WTC11 (cell line): ENCODE measurements around the gene GRB10. TPM values are rescaled to one million over a fixed set of nuclear protein-coding genes. Genes with fewer than 3 reads are reported as not detected.

ENCODE experiments used
- ATAC-seq: fragments of 200-7000 bp; cut with Tn5 transposase; 2 replicates; pipeline ENCODE4 v1.10.0; 2021; ENCODE audit warnings: mild to moderate bottlenecking, moderate library complexity
- CTCF ChIA-PET: fragments of 300-600 bp; sonication (Branson Sonifier 250); formaldehyde crosslinking; loops from one replicate; lab custom pipeline; 2021; ENCODE audit warnings: antibody characterized with exemption; lab: Charles Lee
- POLR2A ChIA-PET: fragments of 350-600 bp; sonication (Branson Sonifier 250); formaldehyde crosslinking; loops from one replicate; lab custom pipeline; 2021; ENCODE audit warnings: antibody characterized with exemption; lab: Charles Lee
- DNase-seq: peaks from one replicate; pipeline ENCODE4 v3.0.0; 2021; ENCODE audit warnings: low spot score
- H3K27ac Mint-ChIP-seq: 2 replicates; pipeline ENCODE4 v1.8.0; 2021; ENCODE audit warnings: mixed read lengths
- H3K27me3 Mint-ChIP-seq: 2 replicates; pipeline ENCODE4 v1.8.0; 2021; ENCODE audit warnings: low read depth, mild to moderate bottlenecking, moderate library complexity, mixed read lengths
- H3K36me3 Mint-ChIP-seq: 2 replicates; pipeline ENCODE4 v1.8.0; 2021; ENCODE audit warnings: mixed read lengths
- H3K4me1 Mint-ChIP-seq: 2 replicates; pipeline ENCODE4 v1.8.0; 2022; ENCODE audit warnings: mixed read lengths
- H3K4me3 Mint-ChIP-seq: 2 replicates; pipeline ENCODE4 v1.8.0; 2021; ENCODE audit warnings: mild to moderate bottlenecking, moderate library complexity, mixed read lengths
- H3K9me3 Mint-ChIP-seq: 2 replicates; pipeline ENCODE4 v1.8.0; 2021; ENCODE audit warnings: mixed read lengths
- ATF1 ChIP-seq: sonication (generic); formaldehyde crosslinking; IDR thresholded peaks from 2 replicates; pipeline ENCODE4 v1.8.1; 2023; ENCODE audit warnings: mild to moderate bottlenecking, moderate library complexity, missing genetic modification reagents
- CREM ChIP-seq: sonication (generic); formaldehyde crosslinking; IDR thresholded peaks from 2 replicates; pipeline ENCODE4 v1.8.1; 2022; ENCODE audit warnings: mild to moderate bottlenecking, missing genetic modification reagents, moderate library complexity
- ESRRA ChIP-seq: sonication (generic); formaldehyde crosslinking; IDR thresholded peaks from 2 replicates; pipeline ENCODE4 v1.8.1; 2022; ENCODE audit warnings: mild to moderate bottlenecking, missing genetic modification reagents, borderline replicate concordance
- FOXP1 ChIP-seq: sonication (generic); formaldehyde crosslinking; IDR thresholded peaks from 2 replicates; pipeline ENCODE4 v1.8.0; 2022; ENCODE audit warnings: missing genetic modification reagents, mild to moderate bottlenecking, moderate library complexity, borderline replicate concordance
- MYBL2 ChIP-seq: sonication (generic); formaldehyde crosslinking; IDR thresholded peaks from 2 replicates; pipeline ENCODE4 v1.8.1; 2023; ENCODE audit warnings: mild to moderate bottlenecking, moderate library complexity, missing genetic modification reagents
- RELA ChIP-seq: sonication (generic); formaldehyde crosslinking; IDR thresholded peaks from 2 replicates; pipeline ENCODE4 v1.8.1; 2022; ENCODE audit warnings: missing genetic modification reagents, mild to moderate bottlenecking, borderline replicate concordance
- SMAD3 ChIP-seq: sonication (generic); formaldehyde crosslinking; IDR thresholded peaks from 2 replicates; pipeline ENCODE4 v1.8.0; 2022; ENCODE audit warnings: missing genetic modification reagents, mild to moderate bottlenecking, borderline replicate concordance
- SP1 ChIP-seq: sonication (generic); formaldehyde crosslinking; conservative IDR thresholded peaks from 2 replicates; pipeline ENCODE4 v1.8.1; 2022; ENCODE audit warnings: missing genetic modification reagents
- TEAD1 ChIP-seq: sonication (generic); formaldehyde crosslinking; IDR thresholded peaks from 2 replicates; pipeline ENCODE4 v1.8.0; 2022; ENCODE audit warnings: mild to moderate bottlenecking, missing genetic modification reagents
- ZBTB21 ChIP-seq: sonication (generic); formaldehyde crosslinking; IDR thresholded peaks from 2 replicates; pipeline ENCODE4 v1.8.1; 2023; ENCODE audit warnings: mild to moderate bottlenecking, missing genetic modification reagents, borderline replicate concordance
- ZNF317 ChIP-seq: sonication (generic); formaldehyde crosslinking; IDR thresholded peaks from 2 replicates; pipeline ENCODE4 v1.8.1; 2023; ENCODE audit warnings: low read depth, mild to moderate bottlenecking, moderate library complexity, missing genetic modification reagents, borderline replicate concordance
- ZNF396 ChIP-seq: fragments of 250-450 bp; sonication (Bioruptor Pico); IDR thresholded peaks from 2 replicates; pipeline ENCODE4 v1.8.0; 2021; ENCODE audit warnings: mild to moderate bottlenecking, moderate library complexity, borderline replicate concordance
- ZNF416 ChIP-seq: fragments of 250-450 bp; sonication (Bioruptor Pico); IDR thresholded peaks from 2 replicates; pipeline ENCODE4 v1.9.0; 2021; ENCODE audit warnings: mild to moderate bottlenecking, inconsistent platforms
- total RNA-seq: library from RNA; stranded (reverse); gene quantifications from 3 replicates; pipeline ENCODE4 v1.2.3, GENCODE V29; 2021
- TF ChIP-seq, protein P1 (sequence below): sonication (generic); formaldehyde crosslinking; IDR thresholded peaks from 2 replicates; pipeline ENCODE4 v1.8.0; 2022; ENCODE audit warnings: mild to moderate bottlenecking, missing genetic modification reagents
- TF ChIP-seq, protein P2 (sequence below): sonication (generic); formaldehyde crosslinking; IDR thresholded peaks from 2 replicates; pipeline ENCODE4 v1.8.0; 2022; ENCODE audit warnings: mild to moderate bottlenecking, missing genetic modification reagents
- TF ChIP-seq, protein P3 (sequence below): fragments of 250-450 bp; sonication (Bioruptor Pico); IDR thresholded peaks from 2 replicates; pipeline ENCODE4 v1.8.0; 2021; ENCODE audit warnings: mild to moderate bottlenecking
- TF ChIP-seq, protein P4 (sequence below): fragments of 250-450 bp; sonication (Bioruptor Pico); IDR thresholded peaks from 2 replicates; pipeline ENCODE4 v1.9.0; 2021; ENCODE audit warnings: mild to moderate bottlenecking, borderline replicate concordance
- TF ChIP-seq, protein P5 (sequence below): fragments of 250-450 bp; sonication (Bioruptor Pico); IDR thresholded peaks from 2 replicates; pipeline ENCODE4 v2.1.2; 2022; ENCODE audit warnings: mild to moderate bottlenecking, moderate library complexity

The GRB10 gene
- total RNA-seq, 1 experiment from 2014 or later = 103 TPM

DNA sequence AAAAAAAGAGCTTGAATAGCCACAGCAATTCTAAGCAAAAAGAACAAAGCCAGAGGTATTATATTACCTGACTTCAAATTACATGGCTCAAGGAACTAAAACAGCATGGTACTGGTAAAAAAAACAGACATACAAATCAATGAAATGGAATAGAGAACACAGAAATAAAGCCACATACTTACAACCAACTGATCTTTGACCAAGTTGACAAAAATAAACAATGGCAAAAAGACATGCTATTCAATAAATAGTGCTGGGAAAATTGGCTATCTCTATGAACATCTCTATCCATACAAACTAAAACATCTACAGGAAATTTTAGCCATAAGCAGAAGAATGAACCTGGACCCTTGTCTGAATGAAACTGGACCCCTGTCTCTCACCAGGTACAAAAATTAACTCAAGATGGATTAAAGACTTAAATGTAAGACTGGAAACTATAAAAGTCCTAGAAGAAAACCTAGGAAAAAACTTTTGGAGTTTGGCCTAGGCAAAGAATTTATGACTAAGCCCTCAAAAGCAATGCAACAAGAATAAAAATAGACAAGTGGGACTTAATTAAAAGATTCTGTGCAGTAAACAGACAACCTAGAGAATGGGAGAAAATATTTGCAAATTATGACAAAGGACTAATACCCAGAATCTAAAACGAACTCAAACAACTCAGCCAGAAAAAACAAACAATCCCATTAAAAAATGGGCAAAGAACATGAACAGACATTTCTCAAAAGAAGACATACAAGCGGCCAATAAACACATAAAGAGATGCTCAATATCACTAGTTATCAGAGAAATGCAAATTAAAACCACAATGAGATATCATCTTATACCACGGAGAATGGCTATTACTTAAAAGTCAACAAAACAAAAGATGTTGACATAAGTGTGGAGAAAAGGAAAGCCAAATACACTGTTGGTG lies 144.7 kb downstream of the GRB10 start:
- TF ChIP-seq ATF1 (no peak), ZNF317 (CRISPR knock-in tag) (no peak), ZBTB21 (CRISPR knock-in tag) (no peak), ESRRA (CRISPR knock-in tag) (no peak)
- TF ChIP-seq, protein P1, sequence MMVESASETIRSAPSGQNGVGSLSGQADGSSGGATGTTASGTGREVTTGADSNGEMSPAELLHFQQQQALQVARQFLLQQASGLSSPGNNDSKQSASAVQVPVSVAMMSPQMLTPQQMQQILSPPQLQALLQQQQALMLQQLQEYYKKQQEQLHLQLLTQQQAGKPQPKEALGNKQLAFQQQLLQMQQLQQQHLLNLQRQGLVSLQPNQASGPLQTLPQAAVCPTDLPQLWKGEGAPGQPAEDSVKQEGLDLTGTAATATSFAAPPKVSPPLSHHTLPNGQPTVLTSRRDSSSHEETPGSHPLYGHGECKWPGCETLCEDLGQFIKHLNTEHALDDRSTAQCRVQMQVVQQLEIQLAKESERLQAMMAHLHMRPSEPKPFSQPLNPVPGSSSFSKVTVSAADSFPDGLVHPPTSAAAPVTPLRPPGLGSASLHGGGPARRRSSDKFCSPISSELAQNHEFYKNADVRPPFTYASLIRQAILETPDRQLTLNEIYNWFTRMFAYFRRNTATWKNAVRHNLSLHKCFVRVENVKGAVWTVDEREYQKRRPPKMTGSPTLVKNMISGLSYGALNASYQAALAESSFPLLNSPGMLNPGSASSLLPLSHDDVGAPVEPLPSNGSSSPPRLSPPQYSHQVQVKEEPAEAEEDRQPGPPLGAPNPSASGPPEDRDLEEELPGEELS (CRISPR knock-in tag) = no peak
- TF ChIP-seq, protein P2, sequence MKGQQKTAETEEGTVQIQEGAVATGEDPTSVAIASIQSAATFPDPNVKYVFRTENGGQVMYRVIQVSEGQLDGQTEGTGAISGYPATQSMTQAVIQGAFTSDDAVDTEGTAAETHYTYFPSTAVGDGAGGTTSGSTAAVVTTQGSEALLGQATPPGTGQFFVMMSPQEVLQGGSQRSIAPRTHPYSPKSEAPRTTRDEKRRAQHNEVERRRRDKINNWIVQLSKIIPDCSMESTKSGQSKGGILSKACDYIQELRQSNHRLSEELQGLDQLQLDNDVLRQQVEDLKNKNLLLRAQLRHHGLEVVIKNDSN = no peak
- H3K4me3 Mint-ChIP-seq = no peak overlapping the region
- H3K9me3 Mint-ChIP-seq = peaks cover 35% of the 10 kb centered on the region
- H3K4me1 Mint-ChIP-seq = peaks cover 25% of the 10 kb centered on the region
- ChIA-PET CTCF (no interaction called here), POLR2A (no interaction called here)
- no peak for DNase-seq
- ATAC-seq = no peak
- H3K27ac Mint-ChIP-seq = no peak overlapping the region
- no peaks in the 10 kb centered on the region for H3K27me3 Mint-ChIP-seq
- peaks cover 31% of the 10 kb centered on the region for H3K36me3 Mint-ChIP-seq

DNA sequence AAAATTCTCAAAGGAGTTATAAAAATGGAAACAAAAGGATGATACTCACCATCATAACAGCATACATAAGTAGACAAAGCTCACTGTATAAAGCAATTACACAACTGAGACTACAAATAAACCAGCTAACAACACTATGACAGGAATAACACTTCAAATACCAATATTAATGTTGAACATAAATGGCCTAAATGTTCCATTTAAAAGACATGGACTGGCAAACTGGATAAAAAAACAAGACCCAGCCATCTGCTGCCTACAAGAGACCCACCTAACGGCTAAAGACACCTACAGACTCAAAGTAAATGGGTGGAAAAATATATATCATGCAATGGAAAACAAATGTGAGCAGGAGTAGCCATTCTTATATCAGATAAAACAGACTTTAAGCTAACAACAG lies 148.3 kb downstream of the GRB10 start:
- H3K27me3 Mint-ChIP-seq = no peaks in the 10 kb centered on the region

More for the DNA sequence above, 148.3 kb downstream of the GRB10 start:
- DNase-seq (no peak), ATAC-seq (no peak)
- Mint-ChIP-seq H3K9me3 (peaks cover 36% of the 10 kb centered on the region), H3K27ac (no peak overlapping the region), H3K36me3 (peaks cover 27% of the 10 kb centered on the region), H3K4me1 (peaks cover 36% of the 10 kb centered on the region), H3K4me3 (no peak overlapping the region)
- CTCF ChIA-PET = interaction anchor here (1.1 kb wide), 1 partner anchor 38 kb away, joined by 3 read pairs; no protein-coding TSS in a partner anchor
- TF ChIP-seq CREM (CRISPR knock-in tag) = no peak
- TF ChIP-seq, protein P3, sequence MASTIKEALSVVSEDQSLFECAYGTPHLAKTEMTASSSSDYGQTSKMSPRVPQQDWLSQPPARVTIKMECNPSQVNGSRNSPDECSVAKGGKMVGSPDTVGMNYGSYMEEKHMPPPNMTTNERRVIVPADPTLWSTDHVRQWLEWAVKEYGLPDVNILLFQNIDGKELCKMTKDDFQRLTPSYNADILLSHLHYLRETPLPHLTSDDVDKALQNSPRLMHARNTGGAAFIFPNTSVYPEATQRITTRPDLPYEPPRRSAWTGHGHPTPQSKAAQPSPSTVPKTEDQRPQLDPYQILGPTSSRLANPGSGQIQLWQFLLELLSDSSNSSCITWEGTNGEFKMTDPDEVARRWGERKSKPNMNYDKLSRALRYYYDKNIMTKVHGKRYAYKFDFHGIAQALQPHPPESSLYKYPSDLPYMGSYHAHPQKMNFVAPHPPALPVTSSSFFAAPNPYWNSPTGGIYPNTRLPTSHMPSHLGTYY (CRISPR knock-in tag) = no peak
- TF ChIP-seq SMAD3 = no peak
- TF ChIP-seq, protein P4, sequence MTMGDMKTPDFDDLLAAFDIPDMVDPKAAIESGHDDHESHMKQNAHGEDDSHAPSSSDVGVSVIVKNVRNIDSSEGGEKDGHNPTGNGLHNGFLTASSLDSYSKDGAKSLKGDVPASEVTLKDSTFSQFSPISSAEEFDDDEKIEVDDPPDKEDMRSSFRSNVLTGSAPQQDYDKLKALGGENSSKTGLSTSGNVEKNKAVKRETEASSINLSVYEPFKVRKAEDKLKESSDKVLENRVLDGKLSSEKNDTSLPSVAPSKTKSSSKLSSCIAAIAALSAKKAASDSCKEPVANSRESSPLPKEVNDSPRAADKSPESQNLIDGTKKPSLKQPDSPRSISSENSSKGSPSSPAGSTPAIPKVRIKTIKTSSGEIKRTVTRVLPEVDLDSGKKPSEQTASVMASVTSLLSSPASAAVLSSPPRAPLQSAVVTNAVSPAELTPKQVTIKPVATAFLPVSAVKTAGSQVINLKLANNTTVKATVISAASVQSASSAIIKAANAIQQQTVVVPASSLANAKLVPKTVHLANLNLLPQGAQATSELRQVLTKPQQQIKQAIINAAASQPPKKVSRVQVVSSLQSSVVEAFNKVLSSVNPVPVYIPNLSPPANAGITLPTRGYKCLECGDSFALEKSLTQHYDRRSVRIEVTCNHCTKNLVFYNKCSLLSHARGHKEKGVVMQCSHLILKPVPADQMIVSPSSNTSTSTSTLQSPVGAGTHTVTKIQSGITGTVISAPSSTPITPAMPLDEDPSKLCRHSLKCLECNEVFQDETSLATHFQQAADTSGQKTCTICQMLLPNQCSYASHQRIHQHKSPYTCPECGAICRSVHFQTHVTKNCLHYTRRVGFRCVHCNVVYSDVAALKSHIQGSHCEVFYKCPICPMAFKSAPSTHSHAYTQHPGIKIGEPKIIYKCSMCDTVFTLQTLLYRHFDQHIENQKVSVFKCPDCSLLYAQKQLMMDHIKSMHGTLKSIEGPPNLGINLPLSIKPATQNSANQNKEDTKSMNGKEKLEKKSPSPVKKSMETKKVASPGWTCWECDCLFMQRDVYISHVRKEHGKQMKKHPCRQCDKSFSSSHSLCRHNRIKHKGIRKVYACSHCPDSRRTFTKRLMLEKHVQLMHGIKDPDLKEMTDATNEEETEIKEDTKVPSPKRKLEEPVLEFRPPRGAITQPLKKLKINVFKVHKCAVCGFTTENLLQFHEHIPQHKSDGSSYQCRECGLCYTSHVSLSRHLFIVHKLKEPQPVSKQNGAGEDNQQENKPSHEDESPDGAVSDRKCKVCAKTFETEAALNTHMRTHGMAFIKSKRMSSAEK (CRISPR knock-in tag) = no peak
- TF ChIP-seq TEAD1 (CRISPR knock-in tag) = no peak
- TF ChIP-seq ZNF396 (CRISPR knock-in tag) = no peak
- no peak for TF ChIP-seq MYBL2 (CRISPR knock-in tag)
- TF ChIP-seq ZNF416 (CRISPR knock-in tag) = no peak
- no peak for TF ChIP-seq FOXP1
- TF ChIP-seq, protein P5, sequence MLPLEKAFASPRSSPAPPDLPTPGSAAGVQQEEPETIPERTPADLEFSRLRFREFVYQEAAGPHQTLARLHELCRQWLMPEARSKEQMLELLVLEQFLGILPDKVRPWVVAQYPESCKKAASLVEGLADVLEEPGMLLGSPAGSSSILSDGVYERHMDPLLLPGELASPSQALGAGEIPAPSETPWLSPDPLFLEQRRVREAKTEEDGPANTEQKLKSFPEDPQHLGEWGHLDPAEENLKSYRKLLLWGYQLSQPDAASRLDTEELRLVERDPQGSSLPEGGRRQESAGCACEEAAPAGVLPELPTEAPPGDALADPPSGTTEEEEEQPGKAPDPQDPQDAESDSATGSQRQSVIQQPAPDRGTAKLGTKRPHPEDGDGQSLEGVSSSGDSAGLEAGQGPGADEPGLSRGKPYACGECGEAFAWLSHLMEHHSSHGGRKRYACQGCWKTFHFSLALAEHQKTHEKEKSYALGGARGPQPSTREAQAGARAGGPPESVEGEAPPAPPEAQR (CRISPR knock-in tag) = no peak
- no peak for TF ChIP-seq SP1
- TF ChIP-seq RELA (CRISPR knock-in tag) = no peak
- POLR2A ChIA-PET = no interaction called here
